ENCODE measurements around the gene PLB1. TPM values are rescaled to one million over a fixed set of nuclear protein-coding genes. Genes with fewer than 3 reads are reported as not detected.

PLB1 gene
- polyA plus RNA-seq, 3 donors = 20.2 to 35.8 (median 23.9) TPM

DNA sequence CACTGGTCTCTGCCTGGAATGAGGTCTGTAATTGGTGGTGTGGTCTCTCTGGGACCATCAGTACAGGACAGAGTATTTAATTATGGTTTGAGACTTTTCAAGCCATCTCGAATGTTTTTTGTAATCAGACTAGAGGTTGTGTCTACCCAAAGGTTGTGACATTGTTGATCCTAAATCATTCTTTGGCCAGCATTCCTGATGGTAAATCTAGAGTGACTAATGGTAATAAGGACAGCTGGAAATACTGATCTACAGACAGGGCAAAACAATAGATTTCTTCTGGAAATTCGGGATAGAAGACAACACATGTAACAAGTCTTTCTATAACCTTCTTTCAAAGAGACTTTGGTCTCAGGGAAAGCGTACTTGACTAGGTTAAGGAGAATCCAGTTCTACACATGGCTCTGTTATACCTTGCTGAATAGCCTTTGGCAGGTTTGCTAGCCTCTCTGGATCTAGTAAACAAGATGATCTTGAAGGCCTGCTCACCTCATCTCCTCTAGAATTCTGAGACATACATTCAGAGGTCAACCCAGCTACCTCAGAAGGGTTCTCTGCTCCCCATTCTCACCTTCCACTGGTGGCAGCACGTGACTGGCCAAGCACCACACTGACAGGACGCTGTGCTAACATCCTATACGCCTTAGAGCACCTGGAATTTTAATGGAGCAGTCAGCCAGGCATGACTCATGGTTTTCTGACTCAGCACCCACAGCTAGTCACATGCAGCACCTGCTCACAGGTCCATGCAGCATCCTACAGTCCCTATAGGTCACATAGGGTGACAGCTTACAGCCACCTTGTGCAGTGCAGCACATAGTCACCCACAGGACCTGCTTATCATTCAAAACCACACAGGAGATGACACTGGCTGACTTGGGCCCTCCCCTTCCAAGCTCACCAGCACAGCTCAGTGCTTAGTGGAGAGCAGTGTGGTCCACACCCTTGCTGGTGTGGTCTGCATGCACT, 12.2 kb downstream of the PLB1 start:
- Mint-ChIP-seq H3K4me1 (peaks cover 18% of the 10 kb centered on the region), H3K27ac (no peak overlapping the region), H3K9me3 (peaks cover 2 to 17% (median 11%) of the 10 kb centered on the region in 7 donors), H3K36me3 (no peaks in the 10 kb centered on the region), H3K4me3 (no peak overlapping the region), H3K27me3 (ENCODE audit: low read depth in 3 of 3) (peaks cover 0 to 5% (median 3%) of the 10 kb centered on the region in 3 donors)
- DNase-seq = no peak
- H3K4me3 ChIP-seq (replicated peaks in 1 of 3; ENCODE audit: low read depth in 2 of 3, low read length in 3 of 3) = no peak overlapping the region
- no peaks in the 10 kb centered on the region for H4K20me1 ChIP-seq (ENCODE audit: insufficient read depth, low read length)
- H3K27me3 ChIP-seq (ENCODE audit: control insufficient read depth in 2 of 2, insufficient read depth in 2 of 2, low read length in 2 of 2) = no peaks in the 10 kb centered on the region
- no peak overlapping the region for H3K9ac ChIP-seq (ENCODE audit: insufficient read depth, low read length, poor library complexity, severe bottlenecking)
- intact Hi-C loops (cut with micrococcal nuclease) = no loop called here
- H3K4me2 ChIP-seq (replicated peaks; ENCODE audit: extremely low read depth, low read length, poor library complexity, severe bottlenecking) = no peak overlapping the region
- H3K4me1 ChIP-seq (ENCODE audit: control insufficient read depth in 1 of 2, insufficient read depth in 2 of 2, low read length in 2 of 2) = peaks cover 5 to 11% of the 10 kb centered on the region in 2 donors
- no peaks in the 10 kb centered on the region for H3K9me3 ChIP-seq (replicated peaks in 1 of 2; ENCODE audit: control insufficient read depth in 1 of 2, insufficient read depth in 1 of 2, low read length in 2 of 2)
- no peak for TF ChIP-seq CTCF (IDR thresholded peaks at IDR 0.05)
- no peak overlapping the region for H3K27ac ChIP-seq (ENCODE audit: low read depth in 1 of 2, low read length in 2 of 2)
- H3K36me3 ChIP-seq (replicated peaks in 1 of 2; ENCODE audit: control insufficient read depth in 1 of 2, insufficient read depth in 2 of 2, low read length in 2 of 2) = no peaks in the 10 kb centered on the region
- H3K79me2 ChIP-seq (ENCODE audit: insufficient read depth, low read length) = no peaks in the 10 kb centered on the region
- no peak overlapping the region for H2AFZ ChIP-seq (ENCODE audit: insufficient read depth, low read depth, low read length, poor library complexity, severe bottlenecking)
- 94% methylated on average over 4 of the region's 6 CpGs for WGBS (ENCODE audit: insufficient coverage)

DNA sequence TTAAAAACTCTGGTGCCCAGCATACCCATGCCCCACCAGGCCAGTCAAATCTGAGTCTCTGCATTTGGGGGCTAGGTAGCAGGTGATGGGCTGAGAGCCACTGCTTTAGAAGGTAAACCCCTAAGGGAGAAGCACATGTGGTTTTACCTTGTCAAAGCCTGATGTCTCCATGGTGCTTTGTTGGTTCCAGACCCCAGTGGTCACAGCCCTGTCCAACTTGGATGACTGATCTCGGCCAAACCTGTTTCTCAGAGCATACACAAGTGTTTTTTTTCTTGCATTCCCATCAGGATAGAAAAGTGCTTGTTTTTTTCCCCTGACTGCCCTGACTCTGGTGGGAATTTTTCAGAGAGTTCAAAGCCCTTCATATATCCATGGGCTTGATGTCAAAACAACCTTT, 13.5 kb downstream of the PLB1 start:
- Histone ChIP-seq H3K4me2 (replicated peaks; ENCODE audit: extremely low read depth, low read length, poor library complexity, severe bottlenecking) (no peak overlapping the region), H3K9me3 (replicated peaks in 1 of 2; ENCODE audit: control insufficient read depth in 1 of 2, insufficient read depth in 1 of 2, low read length in 2 of 2) (no peaks in the 10 kb centered on the region), H3K36me3 (replicated peaks in 1 of 2; ENCODE audit: control insufficient read depth in 1 of 2, insufficient read depth in 2 of 2, low read length in 2 of 2) (no peaks in the 10 kb centered on the region), H3K9ac (ENCODE audit: insufficient read depth, low read length, poor library complexity, severe bottlenecking) (no peak overlapping the region), H3K27ac (ENCODE audit: low read depth in 1 of 2, low read length in 2 of 2) (no peak overlapping the region), H3K4me3 (replicated peaks in 1 of 3; ENCODE audit: low read depth in 2 of 3, low read length in 3 of 3) (no peak overlapping the region), H3K79me2 (ENCODE audit: insufficient read depth, low read length) (no peaks in the 10 kb centered on the region), H2AFZ (ENCODE audit: insufficient read depth, low read depth, low read length, poor library complexity, severe bottlenecking) (no peak overlapping the region), H4K20me1 (ENCODE audit: insufficient read depth, low read length) (no peaks in the 10 kb centered on the region), H3K27me3 (ENCODE audit: control insufficient read depth in 2 of 2, insufficient read depth in 2 of 2, low read length in 2 of 2) (no peaks in the 10 kb centered on the region), H3K4me1 (ENCODE audit: control insufficient read depth in 1 of 2, insufficient read depth in 2 of 2, low read length in 2 of 2) (peaks cover 5 to 11% of the 10 kb centered on the region in 2 donors)
- peaks cover 18% of the 10 kb centered on the region for H3K4me1 Mint-ChIP-seq
- H3K27ac Mint-ChIP-seq = no peak overlapping the region
- WGBS (ENCODE audit: insufficient coverage) = 88% methylated on average over 1 of the region's 1 CpG
- H3K27me3 Mint-ChIP-seq (ENCODE audit: low read depth in 3 of 3) = peaks cover 0 to 5% (median 3%) of the 10 kb centered on the region in 3 donors
- DNase-seq = no peak
- H3K36me3 Mint-ChIP-seq = no peaks in the 10 kb centered on the region
- TF ChIP-seq CTCF (IDR thresholded peaks at IDR 0.05) = no peak
- H3K4me3 Mint-ChIP-seq = no peak overlapping the region
- H3K9me3 Mint-ChIP-seq = peaks cover 2 to 20% (median 12%) of the 10 kb centered on the region in 7 donors
- intact Hi-C loops (cut with micrococcal nuclease) = no loop called here
